Activated T-cell treated with anti-CD3 and anti-CD28 coated beads for 48 hours (primary cell): Measurements from ENCODE around the gene FASTK.
A peak's percentile ranks its signal among the peaks of the same experiment; 100 is the strongest.
"Not testable (repeated sequence)": the region's sequence is repeated elsewhere in the genome, so short reads cannot be mapped to it uniquely, and the experiment has no call there.

Source experiments
- DNase-seq: peaks from one replicate; pipeline ENCODE4 v3.0.0-alpha.2; 2020; ENCODE audit warnings: low read depth

Gene FASTK

GRCh38 chr7:151046603-151047573 is 33.7 kb downstream of the FASTK start:
- no peak for DNase-seq

- no peak for DNase-seq
Observed at GRCh38 chr7:151045967-151046366, 34.6 kb downstream of the FASTK start.

GRCh38 chr7:151045262-151045661 is 35.3 kb downstream of the FASTK start:
- DNase-seq = no peak

GRCh38 chr7:151043959-151044358 is 36.6 kb downstream of the FASTK start:
- DNase-seq = no peak

- DNase-seq = not testable (repeated sequence)
Observed at GRCh38 chr7:151043449-151043848, 37.2 kb downstream of the FASTK start.

GRCh38 chr7:151040616-151041375 is 39.8 kb downstream of the FASTK start:
- no peak for DNase-seq

- DNase-seq = no peak
Observed at GRCh38 chr7:151039850-151040548, 40.6 kb downstream of the FASTK start.

- peak; percentile 78 for DNase-seq
Observed at GRCh38 chr7:151038951-151039849, 41.4 kb downstream of the FASTK start.

- DNase-seq = no peak
Observed at GRCh38 chr7:151035902-151036301, 44.7 kb downstream of the FASTK start.

GRCh38 chr7:151035026-151035717 is 45.4 kb downstream of the FASTK start:
- no peak for DNase-seq

- no peak for DNase-seq
Observed at GRCh38 chr7:151034312-151035025, 46.1 kb downstream of the FASTK start.

GRCh38 chr7:151033864-151034249 is 46.8 kb downstream of the FASTK start:
- DNase-seq = no peak

- no peak for DNase-seq
Observed at GRCh38 chr7:151032936-151033863, 47.4 kb downstream of the FASTK start.

- DNase-seq = no peak
Observed at GRCh38 chr7:151031011-151031410, 49.6 kb downstream of the FASTK start.

GRCh38 chr7:151028948-151029501 is 51.6 kb downstream of the FASTK start:
- no peak for DNase-seq

GRCh38 chr7:151028131-151028947 is 52.3 kb downstream of the FASTK start, which contains the start of gene ABCB8:
Gene ABCB8 (plus strand): TSS chr7:151028450. CDS start chr7:151028516, 66 bp downstream.
- peak; percentile 96 for DNase-seq

GRCh38 chr7:151027728-151028130 is 52.9 kb downstream of the FASTK start:
- DNase-seq = not testable (repeated sequence)
